HepG2 (cell line): ENCODE data around the gene YAP1.

Experiments used
- ATF1 ChIP-seq: IDR thresholded peaks from 2 replicates; pipeline ENCODE4 v1.6.1; 2016; ENCODE audit warnings: mild to moderate bottlenecking, control low read depth
- CREB1 ChIP-seq, 2 experiments: fragments of 450-650 bp in 1 of 2; IDR thresholded peaks; 2 replicates each; pipeline ENCODE4 v1.6.1; 2016 to 2017; ENCODE audit warnings: control low read depth in 1 of 2, mild to moderate bottlenecking in 1 of 2, missing compliant biosample characterization in 1 of 2, missing genetic modification characterization in 1 of 2
- CTCF ChIP-seq: sonication (generic); formaldehyde crosslinking; IDR thresholded peaks from 2 replicates; pipeline ENCODE4 v1.5.0; 2020; ENCODE audit warnings: mild to moderate bottlenecking, missing genetic modification reagents, moderate library complexity
- EP300 ChIP-seq, 3 experiments: sonication (generic) in 1 of 3; formaldehyde crosslinking in 1 of 3; IDR thresholded peaks; 2 replicates each; pipeline versions ENCODE4 v1.5.1 to v1.6.1; 2011 to 2020; ENCODE audit warnings: low read depth in 2 of 3, low read length in 2 of 3, borderline replicate concordance in 1 of 3, improper control_type of control experiment in 1 of 3, mild to moderate bottlenecking in 1 of 3, missing genetic modification reagents in 1 of 3, moderate library complexity in 1 of 3
- HIC2 ChIP-seq: sonication (generic); formaldehyde crosslinking; IDR thresholded peaks from 2 replicates; pipeline ENCODE4 v1.9.0; 2022; ENCODE audit warnings: low read depth, missing genetic modification reagents
- KDM1A ChIP-seq: IDR thresholded peaks from 2 replicates; pipeline ENCODE4 v1.6.1; 2016; ENCODE audit warnings: missing compliant biosample characterization
- KLF6 ChIP-seq: IDR thresholded peaks from 2 replicates; pipeline ENCODE4 v1.8.0; 2016; ENCODE audit warnings: missing biosample characterization, missing genetic modification reagents
- MLXIP ChIP-seq: sonication (generic); formaldehyde crosslinking; IDR thresholded peaks from 2 replicates; pipeline ENCODE4 v1.9.0; 2021; ENCODE audit warnings: missing genetic modification reagents, borderline replicate concordance
- POLR2A ChIP-seq, 2 experiments: IDR thresholded peaks; 2 replicates each; pipeline ENCODE4 v1.6.1; 2011; ENCODE audit warnings: low read depth in 2 of 2, low read length in 2 of 2, mild to moderate bottlenecking in 1 of 2, moderate library complexity in 1 of 2; ENCODE audit not compliant: insufficient read depth in 1 of 2
- THRA ChIP-seq: sonication (generic); formaldehyde crosslinking; IDR thresholded peaks from 2 replicates; pipeline ENCODE4 v1.4.0; 2020; ENCODE audit warnings: missing genetic modification reagents, borderline replicate concordance
- U2AF2 ChIP-seq: fragments of 200-400 bp; formaldehyde crosslinking; IDR thresholded peaks from 2 replicates; pipeline ENCODE4 v1.6.1; 2017; ENCODE audit warnings: low read depth, mild to moderate bottlenecking, low read length
- ZBTB21 ChIP-seq: sonication (generic); formaldehyde crosslinking; IDR thresholded peaks from 2 replicates; pipeline ENCODE4 v1.4.0; 2020; ENCODE audit warnings: missing genetic modification reagents
- ZBTB7A ChIP-seq: sonication (generic); formaldehyde crosslinking; IDR thresholded peaks from 2 replicates; pipeline ENCODE4 v1.8.0; 2022; ENCODE audit warnings: mild to moderate bottlenecking, missing genetic modification reagents
- ZNF224 ChIP-seq: sonication (generic); formaldehyde crosslinking; IDR thresholded peaks from 2 replicates; pipeline ENCODE4 v1.5.0; 2020; ENCODE audit warnings: mild to moderate bottlenecking, missing genetic modification reagents

- TF ChIP-seq POLR2A (IDR thresholded peaks at IDR 0.05; ENCODE audit: insufficient read depth in 1 of 2, low read depth in 2 of 2, low read length in 2 of 2) = no peak
- TF ChIP-seq ATF1 (CRISPR knock-in tag) = no peak
- TF ChIP-seq HIC2 (CRISPR knock-in tag) = no peak
- TF ChIP-seq MLXIP (CRISPR knock-in tag) = no peak
- no peak for TF ChIP-seq CTCF (CRISPR knock-in tag)
- TF ChIP-seq THRA (CRISPR knock-in tag) = no peak
- no peak for TF ChIP-seq ZBTB21 (CRISPR knock-in tag)
- no peak for TF ChIP-seq CREB1 (IDR thresholded peaks at IDR 0.05)
- no peak for TF ChIP-seq CREB1 (CRISPR knock-in tag; IDR thresholded peaks at IDR 0.05)
- TF ChIP-seq ZNF224 = no peak
- no peak for TF ChIP-seq U2AF2
- TF ChIP-seq ZBTB7A (CRISPR knock-in tag) = no peak
- TF ChIP-seq KLF6 (CRISPR knock-in tag) = no peak
- no peak for TF ChIP-seq KDM1A (CRISPR knock-in tag)
- TF ChIP-seq EP300 (IDR thresholded peaks at IDR 0.05; ENCODE audit: low read depth in 2 of 2, low read length in 2 of 2) = no peak
- no peak for TF ChIP-seq EP300 (CRISPR knock-in tag; IDR thresholded peaks at IDR 0.05; ENCODE audit: borderline replicate concordance)
Observed at GRCh38 chr11:102243399-102243884, 133.2 kb downstream of the YAP1 start.
